ENCODE measurements around the gene DCTN5.

DNA sequence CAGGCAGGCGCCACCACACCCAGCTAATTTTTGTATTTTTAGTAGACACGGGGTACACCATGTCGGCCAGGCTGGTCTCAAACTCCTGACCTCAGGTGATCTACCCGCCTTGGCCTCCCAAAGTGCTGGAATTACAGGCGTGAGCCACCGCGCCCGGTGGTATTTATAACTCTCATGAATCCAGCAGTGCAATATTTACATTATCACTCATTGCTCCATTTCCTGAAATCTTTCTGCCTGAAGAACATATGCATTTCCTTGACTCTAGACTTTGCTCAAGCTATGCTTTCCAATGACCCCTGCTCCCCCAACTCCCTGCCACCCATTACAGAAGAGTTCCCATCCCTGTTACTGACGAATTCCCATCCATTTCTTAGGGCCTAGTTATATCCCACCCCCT is 25.5 kb upstream of the DCTN5 start:
- TF ChIP-seq POLR2A (IDR thresholded peaks at IDR 0.05; ENCODE audit: low read length) (no peak), GATA1 (IDR thresholded peaks at IDR 0.05; ENCODE audit: low read depth, low read length) (no peak)
